GM10266 (cell line): ENCODE results near the gene NTM.

ENCODE experiments used
- DNase-seq: peaks from one replicate; pipeline ENCODE4 v3.0.0; 2012; ENCODE audit errors: extremely low spot score
- TF ChIP-seq, protein P1 (sequence below): IDR thresholded peaks from 2 replicates; pipeline ENCODE4 v1.5.1; 2012; ENCODE audit warnings: mild to moderate bottlenecking, low read depth; ENCODE audit not compliant: control insufficient read depth, insufficient read depth; ENCODE audit errors: missing control alignments

NTM gene

DNA sequence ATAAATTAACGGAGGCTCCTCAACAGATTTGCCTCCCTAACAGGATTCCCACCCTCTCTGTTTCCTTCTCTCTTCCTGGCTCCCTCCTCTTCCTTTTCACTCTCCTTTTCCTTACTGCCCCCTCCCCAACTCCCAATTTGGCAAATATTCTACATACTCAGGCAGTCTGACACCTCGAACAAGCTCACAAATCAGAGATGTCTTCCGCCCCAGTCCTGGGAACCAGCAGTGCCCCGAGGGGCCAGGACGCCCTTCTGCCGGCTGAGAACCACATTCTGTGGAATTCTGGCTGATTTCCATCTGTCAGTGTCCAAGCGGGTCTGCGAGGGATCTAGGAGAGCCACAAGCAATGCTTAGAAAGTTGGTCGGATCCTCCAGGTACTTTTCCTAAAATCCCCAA is 94.0 kb downstream of the NTM start:
- TF ChIP-seq, protein P1, sequence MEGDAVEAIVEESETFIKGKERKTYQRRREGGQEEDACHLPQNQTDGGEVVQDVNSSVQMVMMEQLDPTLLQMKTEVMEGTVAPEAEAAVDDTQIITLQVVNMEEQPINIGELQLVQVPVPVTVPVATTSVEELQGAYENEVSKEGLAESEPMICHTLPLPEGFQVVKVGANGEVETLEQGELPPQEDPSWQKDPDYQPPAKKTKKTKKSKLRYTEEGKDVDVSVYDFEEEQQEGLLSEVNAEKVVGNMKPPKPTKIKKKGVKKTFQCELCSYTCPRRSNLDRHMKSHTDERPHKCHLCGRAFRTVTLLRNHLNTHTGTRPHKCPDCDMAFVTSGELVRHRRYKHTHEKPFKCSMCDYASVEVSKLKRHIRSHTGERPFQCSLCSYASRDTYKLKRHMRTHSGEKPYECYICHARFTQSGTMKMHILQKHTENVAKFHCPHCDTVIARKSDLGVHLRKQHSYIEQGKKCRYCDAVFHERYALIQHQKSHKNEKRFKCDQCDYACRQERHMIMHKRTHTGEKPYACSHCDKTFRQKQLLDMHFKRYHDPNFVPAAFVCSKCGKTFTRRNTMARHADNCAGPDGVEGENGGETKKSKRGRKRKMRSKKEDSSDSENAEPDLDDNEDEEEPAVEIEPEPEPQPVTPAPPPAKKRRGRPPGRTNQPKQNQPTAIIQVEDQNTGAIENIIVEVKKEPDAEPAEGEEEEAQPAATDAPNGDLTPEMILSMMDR = no peak
- DNase-seq = no peak

- no peak for DNase-seq
- TF ChIP-seq, protein P1 = no peak
Observed at GRCh38 chr11:131465039-131465438, 94.6 kb downstream of the NTM start.

GRCh38 chr11:131465746-131466145 is 95.3 kb downstream of the NTM start:
- TF ChIP-seq, protein P1 = no peak
- no peak for DNase-seq

- TF ChIP-seq, protein P1 = no peak
- DNase-seq = no peak
Observed at GRCh38 chr11:131467645-131468394, 97.4 kb downstream of the NTM start.

- TF ChIP-seq, protein P1 = no peak
Observed at GRCh38 chr11:131468565-131468964, 98.2 kb downstream of the NTM start.

GRCh38 chr11:131470216-131470925 is 100.0 kb downstream of the NTM start:
- TF ChIP-seq, protein P1 = no peak
- DNase-seq = no peak

More at GRCh38 chr11:131468565-131468964, 98.2 kb downstream of the NTM start:
- no peak for DNase-seq

DNA sequence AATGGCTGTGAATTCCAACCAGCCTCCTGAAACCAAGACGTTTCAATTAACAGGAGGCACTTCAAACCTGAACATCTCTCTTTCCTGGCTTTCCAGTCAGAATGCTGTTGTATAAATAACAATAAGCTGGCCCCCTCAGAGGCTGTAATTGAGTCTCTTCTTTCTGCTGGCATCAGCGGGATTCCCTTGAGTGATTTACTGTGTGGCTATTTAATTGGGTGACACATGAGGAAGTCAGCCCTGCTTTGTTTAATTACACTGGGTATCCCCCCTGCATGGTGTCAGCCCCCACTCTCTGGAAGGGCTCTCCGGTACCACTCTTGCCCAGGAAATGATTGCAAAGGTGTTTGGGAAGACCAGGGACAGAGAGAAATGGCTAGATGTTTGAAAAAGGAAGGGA is 101.6 kb downstream of the NTM start:
- TF ChIP-seq, protein P1 = no peak
- no peak for DNase-seq
